K562 (cell line): ENCODE measurements around the gene RHOF. TPM values are rescaled to one million over a fixed set of nuclear protein-coding genes. Genes with fewer than 3 reads are reported as not detected.
A peak's percentile ranks its signal among the peaks of the same experiment; 100 is the strongest.

Experiments used
- ATAC-seq: fragments of 200-7000 bp; cut with Tn5 transposase; 3 replicates; pipeline ENCODE4 v1.9.1; 2020; ENCODE audit warnings: moderate library complexity
- BruUV-seq: library from RNA; stranded (reverse); fragments of 400-500 nt; replicated peaks from 2 replicates; lab custom pipeline; 2021; lab: Mats Ljungman, UMichigan
- CTCF ChIA-PET: fragments of 300-600 bp; formaldehyde crosslinking; extraction: SDS; loops from one replicate; lab custom pipeline; 2021; ENCODE audit warnings: low intra/inter-chr PET ratio; lab: Yijun Ruan, JAX
- POLR2A ChIA-PET: fragments of 300-600, 350-650 bp; sonication (Branson Sonifier 250); formaldehyde crosslinking; extraction: SDS; loops from one replicate; lab custom pipeline; 2021; ENCODE audit warnings: antibody characterized with exemption, inconsistent platforms; lab: Yijun Ruan, JAX
- DNase-seq, 4 experiments: peaks; one replicate each; pipeline versions ENCODE4 v3.0.0 to v3.0.0-alpha.2; 2011 to 2018; ENCODE audit warnings: low spot score in 3 of 4, mixed read lengths in 3 of 4; ENCODE audit errors: extremely low read depth in 1 of 4
- FAIRE-seq: peaks from 2 replicates; lab custom pipeline; 2011; peaks lifted over from hg19 to GRCh38; lab: Jason Lieb, UNC
- H2AFZ ChIP-seq: 2 replicates; pipeline ENCODE4 v1.6.0; 2011; ENCODE audit warnings: low read depth, low read length, control low read depth, inconsistent platforms
- H3K27ac ChIP-seq: fragments of 200-600 bp; 3 replicates; pipeline ENCODE4 v1.8.0; 2011; ENCODE audit warnings: low read depth, mild to moderate bottlenecking, control low read depth, inconsistent platforms, low read length, moderate library complexity, mixed read lengths; ENCODE audit errors: extremely low read depth
- H3K27me3 ChIP-seq, 2 experiments: fragments of 300-600 bp in 1 of 2; 2 replicates in 1 of 2; 3 replicates in 1 of 2; pipeline versions ENCODE4 v1.6.0 to v1.8.0; 2011; ENCODE audit warnings: inconsistent platforms in 2 of 2, low read length in 2 of 2, mild to moderate bottlenecking in 1 of 2, mixed read lengths in 1 of 2, moderate library complexity in 1 of 2; ENCODE audit not compliant: control insufficient read depth in 2 of 2, insufficient read depth in 2 of 2
- H3K36me3 ChIP-seq: fragments of 300-600 bp; 3 replicates; pipeline ENCODE4 v1.8.0; 2011; ENCODE audit warnings: mild to moderate bottlenecking, low read length, inconsistent platforms; ENCODE audit not compliant: control insufficient read depth, insufficient read depth
- H3K4me1 ChIP-seq, 2 experiments: fragments of 200-600 bp in 1 of 2; replicated peaks in 1 of 2; 2 replicates in 1 of 2; 3 replicates in 1 of 2; pipeline versions ENCODE4 v1.5.1 to v1.8.0; 2011; ENCODE audit warnings: inconsistent platforms in 2 of 2, low read length in 2 of 2, mild to moderate bottlenecking in 1 of 2, mixed read lengths in 1 of 2, moderate library complexity in 1 of 2; ENCODE audit not compliant: control insufficient read depth in 2 of 2, insufficient read depth in 2 of 2
- H3K4me2 ChIP-seq: 2 replicates; pipeline ENCODE4 v1.6.1; 2011; ENCODE audit warnings: low read length, control low read depth, inconsistent platforms, mixed read lengths; ENCODE audit not compliant: insufficient read depth
- H3K4me3 ChIP-seq: fragments of 200-600 bp; sonication (generic), shearing (Covaris generic); 2 replicates; pipeline ENCODE4 v1.5.1; 2016; ENCODE audit warnings: control low read depth, inconsistent platforms
- H3K79me2 ChIP-seq: fragments of 200-600 bp; 3 replicates; pipeline ENCODE4 v1.8.0; 2011; ENCODE audit warnings: low read length, inconsistent platforms; ENCODE audit not compliant: control insufficient read depth, insufficient read depth
- H3K9ac ChIP-seq, 2 experiments: 2 replicates each; pipeline versions ENCODE4 v1.6.0 to v1.6.1; 2011; ENCODE audit warnings: low read depth in 2 of 2, low read length in 2 of 2, control low read depth in 1 of 2, inconsistent platforms in 1 of 2, mild to moderate bottlenecking in 1 of 2, mixed read lengths in 1 of 2; ENCODE audit not compliant: insufficient read depth in 1 of 2
- H3K9me1 ChIP-seq: one replicate; pipeline ENCODE4 v1.6.0; 2011; ENCODE audit warnings: inconsistent platforms, mild to moderate bottlenecking, low read length, moderate library complexity; ENCODE audit not compliant: control insufficient read depth, insufficient read depth
- H3K9me3 ChIP-seq: replicated peaks from 2 replicates; pipeline ENCODE4 v1.5.1; 2011; ENCODE audit warnings: low read depth, low read length, inconsistent platforms; ENCODE audit not compliant: control insufficient read depth, insufficient read depth
- H4K20me1 ChIP-seq: replicated peaks from 2 replicates; pipeline ENCODE4 v1.6.1; 2011; ENCODE audit warnings: low read length, inconsistent platforms, mixed read lengths; ENCODE audit not compliant: control insufficient read depth, insufficient read depth
- BRF2 ChIP-seq: IDR thresholded peaks from 3 replicates; pipeline ENCODE4 v1.6.1; 2011; ENCODE audit warnings: borderline replicate concordance, mild to moderate bottlenecking; ENCODE audit not compliant: insufficient read length, insufficient read depth
- EP400 ChIP-seq: fragments of 450-650 bp; IDR thresholded peaks from 2 replicates; pipeline ENCODE4 v1.6.1; 2017; ENCODE audit warnings: antibody characterized with exemption, mild to moderate bottlenecking, moderate library complexity
- FOXK2 ChIP-seq, 2 experiments: fragments of 450-650 bp; IDR thresholded peaks in 1 of 2; conservative IDR thresholded peaks in 1 of 2; 2 replicates each; pipeline ENCODE4 v1.6.1; 2016; ENCODE audit warnings: low read depth in 2 of 2, mild to moderate bottlenecking in 1 of 2
- HOMEZ ChIP-seq: fragments of 250-450 bp; sonication (Bioruptor Pico); IDR thresholded peaks from 2 replicates; pipeline ENCODE4 v1.4.0; 2020; ENCODE audit warnings: mild to moderate bottlenecking, moderate library complexity
- KDM1A ChIP-seq, 2 experiments: fragments of 450-650 bp; IDR thresholded peaks; 2 replicates each; pipeline ENCODE4 v1.6.1; 2016; ENCODE audit warnings: mild to moderate bottlenecking in 2 of 2
- MAFK ChIP-seq: IDR thresholded peaks from 2 replicates; pipeline ENCODE4 v1.6.1; 2011; ENCODE audit warnings: low read length, improper control_type of control experiment
- TAL1 ChIP-seq: fragments of 450-650 bp; IDR thresholded peaks from 2 replicates; pipeline ENCODE4 v1.6.1; 2016; ENCODE audit warnings: mild to moderate bottlenecking
- TSC22D4 ChIP-seq: fragments of 450-650 bp; IDR thresholded peaks from 2 replicates; pipeline ENCODE4 v1.6.1; 2016; ENCODE audit warnings: missing genetic modification characterization, missing biosample characterization, control low read depth
- ZBTB49 ChIP-seq: sonication (generic); formaldehyde crosslinking; IDR thresholded peaks from 2 replicates; pipeline ENCODE4 v1.8.0; 2022; ENCODE audit warnings: missing genetic modification reagents, mild to moderate bottlenecking, borderline replicate concordance
- ZFP30 ChIP-seq: fragments of 250-450 bp; sonication (Bioruptor Pico); IDR thresholded peaks from 2 replicates; pipeline ENCODE4 v1.8.0; 2022; ENCODE audit warnings: moderate library complexity, mild to moderate bottlenecking, inconsistent platforms, borderline replicate concordance
- WGBS: fragments of 100-300 bp; shearing (Covaris generic); methylation state at CpG from one replicate; pipeline ENCODE4 v1.1.6; 2016; ENCODE audit warnings: low coverage, mixed read lengths; ENCODE audit not compliant: insufficient coverage; ENCODE audit errors: missing lambda C conversion rate; 5-methylcytosine and 5-hydroxymethylcytosine counted together
- in situ Hi-C: fragments of 300-500 bp; cut with MboI; formaldehyde crosslinking; loops from 4 replicates; pipeline ENCODE4 v1.15.0; 2018; ENCODE audit warnings: inconsistent platforms, mixed read lengths
- intact Hi-C: fragments of 100-400 bp; cut with micrococcal nuclease; formaldehyde crosslinking; loops from 2 replicates; pipeline ENCODE4 v1.14.2; 2022
- polyA plus RNA-seq, 8 experiments: library from polyadenylated mRNA; depleted of rRNA in 4 of 8; stranded (reverse) in 5 of 8; unstranded in 3 of 8; fragments of >200 nt; fragmentation: Nextera tagmentation in 2 of 8; fragmentation: Illumina TruSeq in 1 of 8; extraction: Ambion mirVana in 2 of 8; extraction: Trizol in 1 of 8; gene quantifications; 2 replicates each; pipeline versions ENCODE4 v1.2.1 to v1.2.3, GENCODE V29; 2011 to 2014; ENCODE audit warnings: inconsistent platforms in 1 of 8, missing spikeins in 1 of 8
- total RNA-seq, 7 experiments: library from RNA; depleted of rRNA in 6 of 7; stranded (reverse); fragments of >200 nt in 6 of 7; fragmentation: Illumina TruSeq in 2 of 7; extraction: Trizol in 2 of 7; gene quantifications; 2 replicates each; pipeline versions ENCODE4 v1.2.1 to v1.2.3, GENCODE V29; 2011 to 2021; ENCODE audit warnings: low replicate concordance in 1 of 7

The RHOF gene
- total and polyA plus RNA-seq, 9 of the 15 experiments (the other 6 are each of a cell fraction or from before 2014, with no cell fraction given) = 0.13 to 10.1 (median 4.0) TPM

DNA sequence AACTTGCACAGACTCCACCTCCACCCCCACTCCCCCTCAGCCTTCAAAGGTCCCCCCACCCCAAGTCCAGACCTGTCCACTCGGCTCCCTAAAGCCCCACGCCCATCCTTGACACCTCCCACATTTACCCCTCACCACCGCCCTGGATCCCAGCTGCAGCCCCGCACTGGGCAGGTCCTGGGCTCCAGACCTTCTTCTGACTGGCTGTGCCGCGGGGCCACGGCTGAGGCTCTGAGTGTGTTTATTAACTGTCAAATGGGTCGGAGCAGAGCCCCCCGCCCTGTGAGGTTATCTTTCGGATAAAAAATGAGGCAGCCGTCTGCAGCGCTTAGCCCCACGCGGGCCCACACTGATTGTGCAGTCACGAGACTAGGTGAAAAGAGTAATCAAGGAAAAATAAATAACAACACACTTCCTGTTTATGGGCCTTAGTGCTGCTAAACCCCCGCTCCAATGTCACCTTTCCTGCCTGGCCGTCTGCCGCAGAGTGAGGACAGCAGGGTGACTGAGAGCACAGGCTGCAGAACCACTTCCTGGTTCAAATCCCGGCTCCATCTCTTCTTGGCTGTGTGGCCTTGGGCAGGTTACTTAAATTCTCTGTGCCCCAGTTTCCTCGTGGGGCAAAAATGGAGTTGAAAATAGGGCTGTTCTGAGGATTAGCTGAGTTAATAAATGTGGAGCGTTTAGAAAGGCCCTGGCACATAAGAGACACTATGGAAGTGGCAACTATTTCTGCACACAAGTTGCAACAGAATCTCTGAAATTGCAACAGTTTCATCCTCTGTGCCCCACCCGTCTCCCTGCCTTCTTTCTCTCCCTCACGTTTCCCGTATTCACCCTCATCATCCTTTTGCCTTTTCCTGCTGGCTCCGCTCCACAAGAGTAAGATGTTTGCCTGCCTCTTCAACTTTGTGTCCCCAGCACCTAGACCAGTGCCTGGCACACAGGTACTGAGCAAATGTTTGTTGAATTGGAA, 19.7 kb upstream of the RHOF start (continued):
- TF ChIP-seq KDM1A (IDR thresholded peaks at IDR 0.05) = 0 out of 4 replicates have a peak, but pooled peaks of 1 of the 2 experiments have one; percentile 10
- no peak for TF ChIP-seq ZFP30 (CRISPR knock-in tag)
- TF ChIP-seq, all 486 proteins: peak for 9

DNA sequence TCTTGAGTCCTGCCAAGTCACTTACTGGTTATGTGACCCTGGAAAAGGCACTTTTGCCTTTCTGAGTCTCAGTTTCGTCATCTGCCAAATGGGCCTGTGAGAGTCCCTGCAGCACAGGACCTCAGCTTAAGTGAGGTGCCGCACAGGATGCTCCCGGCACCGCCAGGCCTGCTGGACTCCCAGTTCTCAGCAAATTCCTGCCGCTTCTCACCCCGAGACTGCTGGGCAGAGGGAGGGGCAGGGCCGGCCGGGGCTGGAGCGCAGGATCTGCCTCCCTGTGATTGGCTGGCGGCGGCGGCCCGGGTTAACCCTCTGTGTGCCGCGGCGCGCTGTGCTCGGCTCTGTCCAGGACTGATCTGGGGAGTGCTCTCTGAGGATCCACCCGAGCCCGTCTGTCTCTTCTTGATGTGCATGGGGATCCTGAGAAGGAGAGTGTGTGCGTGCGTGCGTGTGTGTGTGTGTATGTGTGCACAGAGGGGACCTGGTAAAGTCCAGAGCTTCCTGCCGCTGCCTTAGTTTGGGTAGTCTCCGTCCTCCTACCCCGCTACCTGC, 18.9 kb upstream of the RHOF start:
- H3K27me3 ChIP-seq = no peaks in the 10 kb centered on the region
- intact Hi-C loops (loop anchor here (1.0 to 2.0 kb wide), 3 partner anchors 17 to 76 kb away; partner anchors contain the start of gene PSMD9), in situ Hi-C loops (no loop called here)
- peak; percentile 64 for FAIRE-seq
- peak; percentile 79 to 93 (median 92) for DNase-seq
- peak overlapping the region; percentile 92 for H3K4me2 ChIP-seq
- 6% methylated on average over 18 of the region's 26 CpGs for WGBS
- H3K4me1 ChIP-seq = peaks cover 22 to 56% of the 10 kb centered on the region in 2 experiments
- CTCF ChIA-PET = interaction anchor here (0.9 to 5.5 kb wide), 2 partner anchors 17 to 37 kb away, joined by 5 to 73 read pairs; partner anchors contain the start of gene RHOF
- H3K36me3 ChIP-seq = peaks cover 92% of the 10 kb centered on the region
- H3K9ac ChIP-seq = peak overlapping the region; percentile 44 to 93; a peak in 3 of 4 replicates
- H2AFZ ChIP-seq = 0 out of 2 replicates have a peak overlapping the region, but pooled peaks have one; percentile 26
- no TSS peak for BruUV-seq
- no peaks in the 10 kb centered on the region for H3K9me3 ChIP-seq
- H4K20me1 ChIP-seq = peaks cover 24% of the 10 kb centered on the region
- peak overlapping the region; percentile 53 for H3K4me3 ChIP-seq
- POLR2A ChIA-PET = interaction anchor here (0.5 to 12.1 kb wide), 10 partner anchors 10 to 1232 kb away, joined by 3 to 194 read pairs (median 4); partner anchors contain the start of genes PSMD9, RHOF and SETD1B
- H3K9me1 ChIP-seq = no peaks in the 10 kb centered on the region
- peak; percentile 91 for ATAC-seq
- H3K27ac ChIP-seq = peak overlapping the region; percentile 18; the same call in 1 of the 3 replicates
- H3K79me2 ChIP-seq = peaks cover 59% of the 10 kb centered on the region
- TF ChIP-seq EP400 (no peak; the same call in 1 of the 2 replicates), BRF2 (no peak), HOMEZ (CRISPR knock-in tag) (no peak), FOXK2 (conservative IDR thresholded peaks at IDR 0.05 in 1 of 2, IDR thresholded peaks at IDR 0.05 in 1 of 2; ENCODE audit: low read depth in 2 of 2) (no peak), ZBTB49 (CRISPR knock-in tag) (no peak), MAFK (no peak), TAL1 (no peak), TSC22D4 (tag) (no peak)
